ENCODE measurements around the gene WBP1L.
"Not testable (repeated sequence)": the region's sequence is repeated elsewhere in the genome, so short reads cannot be mapped to it uniquely, and the experiment has no call there.

Gene WBP1L

DNA sequence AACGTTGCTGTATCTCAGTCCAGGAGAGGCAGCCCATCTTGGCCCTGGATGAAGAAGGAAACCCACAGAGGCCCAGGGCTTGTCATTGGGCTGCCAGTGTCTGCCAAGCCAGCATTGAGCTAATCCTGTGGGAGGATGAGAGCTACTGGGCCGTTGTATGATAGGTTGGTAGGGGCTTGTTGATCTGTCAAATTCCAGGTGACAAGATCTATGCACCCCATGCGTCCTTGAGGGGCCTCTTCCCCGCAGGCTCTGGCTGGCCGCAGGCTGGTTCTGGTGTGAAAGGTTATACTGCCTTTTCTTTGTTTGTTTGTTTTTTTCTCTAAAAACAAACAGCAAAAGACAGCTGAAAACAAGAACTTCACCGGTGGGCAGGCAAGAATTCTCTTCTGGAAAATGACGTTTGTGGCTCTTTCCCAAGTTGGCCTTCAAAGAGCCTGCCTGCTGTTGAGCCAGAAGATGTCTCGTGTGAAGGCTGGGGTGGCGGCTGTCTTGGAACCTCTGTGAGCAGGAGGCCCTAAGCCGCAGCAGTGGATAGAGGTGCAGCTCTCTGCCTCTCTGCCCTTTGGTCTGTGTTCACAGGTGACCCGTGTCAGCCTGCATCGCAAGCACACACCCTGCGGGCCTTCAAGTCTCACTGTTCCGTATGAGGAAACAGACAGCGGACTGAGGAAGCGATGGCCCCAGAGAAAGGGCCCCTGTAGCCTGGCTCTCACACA lies 70.1 kb downstream of the WBP1L start:
- DNase-seq: no peak

DNA sequence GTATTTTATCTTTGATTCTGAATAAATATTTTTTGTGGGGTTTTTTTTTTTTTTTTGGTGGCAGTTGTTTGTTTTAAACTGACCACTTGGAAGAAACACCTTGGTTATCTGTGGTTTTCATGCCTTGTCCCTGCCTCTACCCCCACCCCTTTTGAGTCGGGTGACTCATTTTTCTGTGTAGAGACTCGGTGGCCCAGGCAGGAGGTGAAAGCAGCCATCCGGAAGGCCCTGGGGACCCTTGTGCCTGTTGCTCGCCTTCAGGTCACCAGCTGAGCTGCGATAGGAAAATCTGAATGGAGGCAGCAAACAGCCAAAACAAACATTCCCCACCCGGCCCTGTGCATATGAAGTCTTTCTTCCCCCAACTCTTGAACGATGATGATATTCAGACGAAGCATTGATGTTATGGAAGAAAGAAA lies 70.7 kb downstream of the WBP1L start:
- no peak for DNase-seq

DNA sequence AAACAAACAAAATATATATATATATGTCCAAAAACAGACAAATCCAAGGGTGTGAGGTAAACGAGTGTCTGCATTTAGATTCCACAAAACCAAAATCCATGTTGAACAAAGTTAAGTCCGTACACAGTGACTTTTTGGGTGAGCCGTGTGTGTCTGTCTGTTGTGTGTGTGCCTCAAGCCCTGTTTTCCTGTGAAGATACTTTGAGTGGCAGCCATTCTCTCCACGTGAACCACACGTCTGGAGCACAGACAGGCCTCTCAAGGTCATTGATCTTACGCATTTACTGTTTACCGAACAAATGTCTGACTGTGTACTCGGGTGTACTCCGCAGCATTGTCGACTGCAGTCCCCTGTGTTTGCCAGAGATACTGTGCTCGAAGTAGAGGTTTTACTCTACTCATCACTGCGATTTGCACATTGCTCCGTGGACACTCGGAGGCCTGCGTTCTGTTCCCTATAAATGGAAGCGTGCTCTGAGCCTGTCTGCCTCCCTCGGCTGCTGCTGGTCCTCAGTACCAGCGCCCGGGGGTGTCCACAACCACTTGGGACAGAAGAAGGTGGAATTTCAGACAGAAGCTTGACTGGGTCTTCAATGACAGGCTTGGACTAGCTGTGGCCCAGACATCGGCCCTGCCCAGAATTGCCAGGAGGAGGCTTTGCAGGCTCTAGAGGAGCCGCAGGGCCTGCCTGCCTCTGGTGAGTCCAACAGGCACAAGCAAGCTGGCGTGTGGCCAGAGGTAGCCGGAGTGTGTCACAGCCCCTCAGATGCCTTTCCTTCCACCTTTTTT lies 71.3 kb downstream of the WBP1L start:
- no peak for DNase-seq

DNA sequence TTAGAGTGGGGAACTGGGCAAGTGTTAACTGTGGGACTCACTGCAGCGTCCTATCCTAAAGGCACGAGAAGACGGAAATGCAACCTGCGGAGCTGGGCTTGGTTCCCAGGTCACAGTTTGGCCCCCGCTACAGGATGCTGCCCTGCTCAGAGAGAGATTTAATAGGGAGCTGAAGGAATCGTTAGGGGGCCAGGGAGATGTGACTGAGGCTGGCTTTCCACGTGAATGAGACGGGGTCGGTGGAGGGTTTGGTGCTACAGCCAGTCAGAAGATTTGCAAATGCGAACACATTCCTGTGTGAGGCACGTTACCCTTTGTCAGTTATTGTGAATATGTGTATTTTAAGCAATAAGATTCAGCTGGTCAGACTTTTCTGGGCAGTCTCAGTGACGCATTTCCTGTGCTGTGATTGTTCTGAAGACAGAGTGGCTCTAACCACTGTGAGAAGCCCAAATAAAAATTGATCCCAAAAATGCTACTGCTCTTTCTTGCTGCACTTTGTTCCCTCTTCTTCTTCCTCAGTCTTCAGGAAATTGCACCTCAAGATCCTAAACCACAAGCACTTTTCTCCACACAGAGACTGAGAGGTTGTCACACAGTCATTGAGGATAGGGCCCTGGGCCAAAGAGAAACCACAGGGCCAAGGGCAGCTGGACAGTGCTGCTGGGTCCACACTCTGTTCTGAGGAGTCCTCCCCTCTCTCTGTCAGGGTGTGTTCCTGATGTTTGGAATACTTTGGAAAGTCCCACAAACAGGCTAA lies 72.2 kb downstream of the WBP1L start:
- DNase-seq: no peak

DNA sequence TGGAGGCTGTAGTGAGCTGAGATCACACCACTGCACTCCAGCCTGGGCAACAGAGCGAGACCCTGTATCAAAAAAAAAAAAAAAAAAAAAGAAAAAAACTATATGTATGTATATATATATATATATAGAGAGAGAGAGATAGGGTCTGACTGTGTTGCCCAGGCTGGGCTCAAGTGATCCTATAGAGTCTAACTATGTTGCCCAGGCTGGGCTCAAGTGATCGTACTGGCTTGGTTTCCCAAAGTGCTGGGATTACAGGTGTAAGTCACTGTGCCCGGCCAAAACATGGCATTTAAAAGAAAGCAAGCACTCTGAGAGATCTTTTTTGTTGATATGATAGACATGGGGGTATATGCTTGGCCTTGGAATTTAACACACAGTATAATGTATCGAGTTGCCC lies 73.4 kb downstream of the WBP1L start:
- no peak for DNase-seq

DNA sequence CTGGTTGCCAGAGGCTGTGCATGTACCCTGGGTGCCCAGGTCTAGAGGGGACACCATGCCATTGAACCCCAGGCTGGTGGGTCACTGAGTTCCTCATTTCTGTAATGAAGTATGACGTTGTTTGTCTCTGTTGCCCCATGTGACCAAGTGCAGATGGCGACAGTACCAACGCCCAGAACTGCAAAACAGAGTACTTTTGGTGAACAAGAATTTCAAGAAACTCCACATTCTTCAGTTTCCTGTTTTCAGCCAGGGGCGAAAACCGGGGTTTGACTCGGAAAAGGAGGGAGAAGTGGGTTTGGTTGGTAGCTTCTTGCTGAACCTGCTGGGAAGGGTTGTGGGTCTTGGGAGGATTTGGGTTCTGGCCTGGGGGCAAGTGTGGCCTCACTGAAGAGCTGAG lies 75.3 kb downstream of the WBP1L start:
- no peak for DNase-seq

DNA sequence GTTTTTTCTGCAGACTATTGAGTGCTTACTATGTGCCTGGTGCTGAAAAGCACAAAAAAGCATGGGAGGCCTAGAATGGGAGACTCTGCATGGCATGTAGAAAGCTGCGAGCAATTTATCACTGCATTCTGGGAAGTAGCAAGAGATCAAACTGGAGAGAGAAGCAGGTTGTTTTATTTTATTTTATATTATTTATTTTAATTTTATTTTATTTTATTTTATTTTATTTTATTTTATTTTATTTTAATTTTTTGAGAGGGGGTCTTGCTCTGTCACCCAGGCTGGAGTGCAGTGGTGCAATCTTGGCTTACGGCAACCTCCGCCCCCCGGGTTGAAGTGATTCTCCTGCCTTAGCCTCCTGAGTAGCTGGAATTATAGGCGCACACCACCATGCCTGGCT lies 76.3 kb downstream of the WBP1L start:
- DNase-seq: not testable (repeated sequence)

DNA sequence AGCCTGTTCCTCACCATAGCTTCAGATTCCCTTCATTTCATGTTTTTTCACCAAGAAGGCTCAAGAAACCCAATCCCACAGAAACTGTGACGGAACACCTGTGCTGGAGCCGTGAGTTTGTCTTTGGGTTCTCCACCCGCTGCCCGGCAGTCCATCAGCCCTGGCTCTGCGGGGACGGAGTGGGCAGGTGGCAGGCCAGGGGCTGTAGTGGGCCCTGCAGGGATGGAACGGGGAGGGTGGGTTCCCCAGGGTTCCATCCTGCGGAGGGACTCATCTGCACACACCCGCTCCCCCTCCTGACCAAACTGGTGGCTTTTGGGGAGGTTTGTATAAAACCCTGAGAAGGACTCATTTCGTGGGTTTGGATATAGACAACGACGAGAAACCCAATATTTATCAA lies 78.5 kb downstream of the WBP1L start:
- DNase-seq: no peak

DNA sequence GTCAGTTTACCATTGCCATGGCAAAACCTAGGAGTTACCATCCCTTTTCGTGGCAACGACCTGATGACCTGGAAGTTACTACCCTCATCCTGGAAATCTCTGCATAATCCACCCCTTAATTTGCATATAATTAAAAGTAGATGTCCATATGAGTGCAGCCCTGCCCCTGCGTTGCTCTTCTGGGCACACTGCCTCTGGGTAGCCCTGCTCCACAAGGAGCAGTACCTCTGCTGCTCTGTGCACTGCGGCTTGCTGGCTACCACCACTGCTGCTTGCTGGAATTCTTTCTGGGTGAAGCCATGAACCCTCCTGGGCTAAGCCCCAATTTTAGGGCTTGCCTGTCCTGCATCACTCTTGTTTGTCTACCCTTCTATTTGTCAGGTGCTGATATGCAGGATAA lies 80.9 kb downstream of the WBP1L start:
- no peak for DNase-seq

DNA sequence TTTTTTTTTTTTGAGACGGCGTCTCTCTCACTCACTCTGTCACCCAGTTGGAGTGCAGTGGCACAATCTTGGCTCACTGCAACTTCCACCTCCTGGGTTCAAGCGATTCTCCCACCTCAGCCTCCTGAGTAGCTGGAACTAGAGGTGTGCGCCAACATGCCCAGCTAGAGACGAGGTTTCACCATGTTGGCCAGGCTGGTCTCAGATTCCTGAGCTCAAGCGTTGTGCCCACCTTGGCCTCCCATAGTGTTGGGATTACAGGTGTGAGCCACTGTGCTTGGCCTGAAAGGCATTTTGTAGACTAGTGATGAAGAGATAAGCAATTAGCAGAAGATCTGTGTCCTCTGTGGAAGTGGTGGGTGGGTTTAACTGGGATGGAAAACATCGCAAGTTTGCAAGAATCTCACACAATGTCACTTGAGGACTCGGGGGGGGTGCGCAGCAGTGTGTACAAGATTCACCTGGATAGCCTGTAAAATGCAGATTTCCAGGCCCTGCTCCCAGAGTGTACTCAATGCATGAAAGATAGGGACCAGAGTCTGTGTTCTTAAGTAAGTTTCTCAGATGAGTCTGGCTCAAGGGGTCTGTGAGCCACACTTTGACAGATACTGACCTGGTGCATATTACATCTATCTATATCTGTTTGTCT lies 82.5 kb downstream of the WBP1L start:
- DNase-seq: no peak

DNA sequence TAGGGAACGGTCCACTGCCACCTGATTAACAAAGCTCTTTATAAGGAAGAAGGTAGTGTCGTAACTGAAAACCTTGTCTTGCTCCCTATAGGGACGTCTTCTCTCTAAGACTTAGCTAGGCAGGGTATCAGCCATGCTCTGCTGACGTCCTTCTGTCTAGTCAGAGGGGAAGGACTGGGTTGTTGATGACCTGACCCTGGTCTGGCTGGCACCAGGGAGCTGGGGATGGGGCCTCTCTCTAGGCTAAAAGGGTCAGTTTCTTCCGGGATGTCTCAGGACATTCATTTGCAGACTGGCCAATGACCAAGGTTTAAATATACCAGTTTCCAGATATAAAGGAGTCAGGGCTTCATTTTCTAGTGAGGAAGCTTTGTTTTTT lies 83.8 kb downstream of the WBP1L start:
- no peak for DNase-seq

DNA sequence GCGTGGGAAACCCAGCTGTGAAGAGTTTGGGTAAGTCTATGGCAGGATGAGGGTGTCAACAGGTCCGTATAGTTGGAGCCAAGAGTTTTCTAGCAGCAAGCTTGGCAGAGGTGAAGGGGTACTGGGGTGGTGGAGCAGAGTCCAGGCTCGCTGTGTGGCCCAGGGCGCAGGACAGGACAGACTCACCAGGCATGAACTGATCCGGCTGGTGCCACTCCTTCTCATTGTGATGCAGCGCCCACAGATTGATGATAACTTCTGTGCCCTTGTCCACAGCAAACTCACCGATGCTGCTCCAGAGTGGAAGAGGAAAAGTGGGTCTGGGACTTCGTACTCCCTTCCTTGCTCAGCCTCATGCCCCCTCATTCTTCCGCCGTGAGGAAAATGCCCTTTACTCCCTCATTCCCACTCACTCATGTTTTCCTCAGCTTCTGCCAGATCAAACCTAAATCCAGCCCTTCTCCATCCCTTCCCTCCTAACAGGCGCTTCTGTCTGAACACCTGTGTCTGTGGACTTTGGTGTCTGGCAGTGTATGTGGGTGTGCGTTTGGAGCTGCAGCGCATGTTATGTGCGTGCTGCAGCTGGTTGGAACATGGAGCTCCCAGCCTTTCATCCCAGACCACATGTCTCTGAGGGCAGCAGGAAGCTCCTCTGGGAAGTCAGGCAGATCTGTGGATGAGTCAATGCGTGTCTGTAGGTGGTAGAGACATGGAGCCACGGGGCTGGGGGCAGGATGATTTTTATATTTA lies 87.7 kb downstream of the WBP1L start:
- DNase-seq: no peak

DNA sequence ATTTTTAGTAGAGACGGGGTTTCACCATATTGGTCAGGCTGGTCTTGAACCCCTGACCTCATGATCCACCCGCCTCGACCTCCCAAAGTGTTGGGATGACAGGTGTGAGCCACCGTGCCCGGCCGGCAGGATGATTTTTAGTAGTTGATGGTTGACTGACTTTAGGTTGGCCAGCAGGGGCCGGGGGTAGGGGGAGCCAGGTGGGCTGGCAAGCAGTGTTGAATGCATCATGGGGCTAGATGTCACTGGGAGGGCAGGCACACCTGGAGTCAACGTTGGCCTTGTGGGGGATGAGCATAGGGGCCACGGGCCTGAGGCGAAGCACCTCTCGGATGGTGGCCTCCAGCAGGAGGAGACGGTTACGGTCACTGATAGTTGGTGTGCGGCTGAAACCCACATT lies 88.5 kb downstream of the WBP1L start:
- DNase-seq: no peak

DNA sequence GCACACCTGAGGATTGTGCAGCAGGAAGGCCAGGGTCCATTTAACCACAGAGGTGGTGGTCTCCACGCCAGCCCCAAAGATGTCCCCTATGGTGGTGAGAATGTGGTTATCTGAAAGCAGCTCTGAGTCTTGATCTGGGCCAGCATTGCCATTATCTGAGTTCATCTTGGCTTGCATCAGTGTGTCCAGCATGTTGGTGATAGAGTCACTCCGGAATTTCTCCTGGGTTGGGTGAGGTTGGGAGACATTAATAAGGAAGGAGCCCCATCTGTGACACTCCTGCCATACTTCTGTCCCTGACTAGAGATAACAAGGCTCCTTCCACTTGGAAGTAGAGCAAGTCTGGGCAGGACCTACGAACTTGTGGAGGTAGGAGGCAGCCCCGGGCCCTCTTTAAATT lies 89.2 kb downstream of the WBP1L start:
- no peak for DNase-seq

DNA sequence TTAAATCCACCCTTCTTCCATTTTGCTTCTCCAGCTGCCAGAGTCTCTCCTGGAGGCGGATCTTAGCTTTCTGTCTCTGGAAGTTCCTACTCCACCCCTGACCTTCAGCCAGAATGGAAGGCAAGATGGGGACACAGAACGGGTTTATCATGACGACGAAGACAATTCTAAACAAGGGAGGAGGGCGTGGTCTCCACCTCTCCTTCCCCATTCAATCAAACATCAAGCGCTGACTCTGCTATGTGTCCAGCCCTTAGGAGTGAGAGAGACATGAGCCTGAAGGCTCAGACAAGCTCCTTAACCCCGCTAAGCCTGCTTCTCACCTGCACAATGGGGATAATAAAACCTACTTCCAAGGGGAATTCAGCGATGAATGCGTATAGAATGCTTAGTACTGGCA lies 90.4 kb downstream of the WBP1L start:
- no peak for DNase-seq

DNA sequence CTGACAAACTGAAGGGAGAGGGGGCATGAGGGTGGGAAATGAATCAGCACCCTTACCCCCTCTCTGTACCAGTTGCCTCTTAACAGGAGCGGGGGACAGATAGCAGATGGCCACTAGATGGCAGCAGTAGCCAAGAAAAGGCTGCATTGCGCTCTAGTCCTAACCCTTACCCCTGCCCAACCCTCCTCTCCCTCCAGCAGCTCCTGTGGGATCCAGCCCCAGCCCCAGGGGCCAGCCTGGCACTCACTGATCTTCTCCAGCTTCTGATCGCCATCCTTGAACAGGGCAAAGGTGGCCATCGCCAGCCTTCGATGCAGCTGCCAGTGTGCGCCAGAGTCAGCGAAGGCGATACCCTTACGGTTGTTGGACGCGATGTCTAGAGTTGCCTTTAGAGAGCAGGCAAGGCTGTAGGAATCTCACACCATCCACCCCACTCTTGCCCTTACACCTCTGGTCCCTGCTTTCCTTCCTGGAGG lies 91.3 kb downstream of the WBP1L start:
- peak; percentile 66 to 77 for DNase-seq

DNA sequence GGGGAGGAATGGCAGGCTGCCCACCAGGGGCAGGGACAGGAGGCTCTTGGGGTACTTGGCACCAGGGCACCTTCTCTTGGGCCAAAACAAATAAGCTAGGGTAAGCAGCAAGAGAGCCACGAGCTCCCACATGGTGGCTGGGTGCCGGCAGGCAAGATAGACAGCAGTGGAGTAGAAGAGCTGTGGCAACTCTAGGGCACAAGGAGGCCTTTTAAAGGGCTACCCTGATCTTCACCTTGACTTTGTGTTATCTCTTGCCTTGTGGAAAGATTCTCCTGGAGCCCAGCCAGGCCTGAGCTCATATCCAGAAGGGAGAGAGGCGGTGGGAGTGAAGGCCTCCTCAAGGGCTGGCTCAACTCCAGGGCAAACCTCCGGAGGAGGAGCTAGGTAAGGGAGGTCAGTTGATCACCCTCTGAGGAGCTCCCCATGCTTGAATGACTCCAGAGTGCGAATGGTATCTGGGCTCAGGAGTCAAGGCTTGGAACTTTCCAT lies 93.5 kb downstream of the WBP1L start, which contains the start of gene CYP17A1:
CYP17A1 (minus strand) TSS at position 184 of the 492 bp plus-strand sequence; CDS start at position 132, 52 bp downstream.
- no peak for DNase-seq

DNA sequence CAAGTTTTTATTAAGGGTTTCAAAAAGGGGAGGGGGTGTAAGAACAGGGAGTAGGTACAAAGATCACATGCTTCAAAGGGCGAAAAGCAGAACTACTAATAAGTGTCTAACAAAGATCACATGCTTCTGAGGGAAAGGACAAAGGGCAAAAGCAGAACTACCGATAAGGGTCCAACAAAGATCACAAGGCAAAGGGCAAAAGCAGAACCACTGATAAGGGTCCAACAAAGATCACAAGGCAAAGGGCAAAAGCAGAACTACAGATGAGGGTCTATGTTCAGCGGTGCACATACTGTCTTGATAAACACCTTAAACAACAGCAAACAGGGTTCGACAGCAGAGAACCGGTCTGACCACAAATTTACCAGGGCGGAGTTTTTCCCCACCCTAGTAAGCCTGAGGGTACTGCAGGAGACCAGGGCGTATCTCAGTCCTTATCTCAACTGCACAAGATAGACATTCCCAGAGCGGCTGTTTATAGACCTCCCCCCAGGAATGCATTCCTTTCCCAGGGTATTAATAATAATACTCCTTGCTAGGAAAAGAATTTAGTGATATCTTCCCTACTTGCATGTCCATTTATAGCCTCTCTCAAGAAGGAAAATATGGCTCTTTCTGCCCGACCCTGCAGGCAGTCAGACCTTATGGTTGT lies 94.7 kb downstream of the WBP1L start:
- DNase-seq: not testable (repeated sequence)

DNA sequence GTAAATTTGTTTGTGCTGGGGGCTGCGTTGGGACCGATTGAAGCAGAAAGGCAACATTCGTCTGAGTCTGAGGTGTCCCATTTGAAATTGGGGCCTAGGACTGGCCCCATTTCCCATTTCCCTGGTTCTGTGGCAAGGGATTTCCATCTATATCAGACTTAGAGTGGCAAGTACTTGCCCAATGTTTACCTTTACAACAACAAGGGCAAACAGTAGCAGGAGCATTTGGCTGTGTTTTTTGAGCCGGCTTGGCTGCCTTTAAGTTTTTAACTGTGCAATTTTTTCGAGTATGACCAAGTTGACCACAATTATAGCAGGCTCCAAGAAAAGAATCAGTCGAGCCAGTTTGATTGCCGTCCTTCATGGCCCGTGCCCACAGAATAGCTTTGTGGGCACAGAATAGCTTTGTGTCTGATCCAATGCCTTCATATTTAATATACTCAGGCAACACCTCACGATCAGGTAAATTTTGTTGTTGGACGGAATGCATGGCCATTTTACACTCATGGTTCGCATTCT lies 98.1 kb downstream of the WBP1L start:
- DNase-seq: no peak

DNA sequence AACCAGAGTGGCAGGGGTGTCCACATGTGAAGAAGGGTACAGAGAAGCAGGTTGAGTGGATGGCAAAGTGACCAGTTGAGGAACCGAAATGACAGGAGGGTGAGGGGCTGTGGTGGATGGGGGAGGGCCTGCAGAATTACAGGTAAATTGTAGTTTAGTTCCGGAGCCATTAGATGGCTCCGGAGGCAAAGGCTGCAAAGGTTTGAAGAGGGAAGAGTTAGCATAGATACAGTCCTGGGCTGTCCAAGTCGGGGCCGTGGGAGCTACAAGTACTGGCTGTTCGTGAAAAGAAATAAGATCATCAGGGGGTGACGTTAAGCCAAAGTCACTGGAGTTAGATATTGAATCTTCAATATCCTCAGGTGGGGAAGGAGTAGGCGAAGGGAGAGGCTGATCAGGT lies 99.4 kb downstream of the WBP1L start:
- not testable (repeated sequence) for DNase-seq

DNA sequence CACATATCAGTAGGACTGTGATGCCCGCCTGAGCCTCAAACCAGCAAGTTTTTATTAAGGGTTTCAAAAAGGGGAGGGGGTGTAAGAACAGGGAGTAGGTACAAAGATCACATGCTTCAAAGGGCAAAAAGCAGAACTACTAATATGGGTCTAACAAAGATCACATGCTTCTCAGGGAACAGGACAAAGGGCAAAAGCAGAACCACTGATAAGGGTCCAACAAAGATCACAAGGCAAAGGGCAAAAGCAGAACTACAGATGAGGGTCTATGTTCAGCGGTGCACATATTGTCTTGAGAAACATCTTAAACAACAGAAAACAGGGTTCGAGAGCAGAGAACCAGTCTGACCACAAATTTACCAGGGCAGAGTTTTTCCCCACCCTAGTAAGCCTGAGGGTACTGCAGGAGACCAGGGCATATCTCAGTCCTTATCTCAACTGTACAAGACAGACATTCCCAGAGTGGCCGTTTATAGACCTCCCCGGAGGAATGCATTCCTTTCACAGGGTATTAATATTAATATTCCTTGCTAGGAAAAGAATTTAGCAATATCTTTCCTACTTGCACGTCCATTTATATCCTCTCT lies 100.5 kb downstream of the WBP1L start:
- DNase-seq: not testable (repeated sequence)

Data from activated CD4-positive, alpha-beta T cell treated with anti-CD3 and anti-CD28 coated beads for 4 hours (primary cell).